GM19395 (cell line): Measurements from ENCODE around the gene TYW3.
A peak's percentile ranks its signal among the peaks of the same experiment; 100 is the strongest.

ENCODE experiments used
- ATAC-seq: cut with Tn5 transposase; IDR thresholded peaks from one replicate; pipeline ENCODE4 v1.9.1; 2021; ENCODE audit warnings: mild to moderate bottlenecking, moderate library complexity; ENCODE audit not compliant: unreplicated experiment

TYW3 gene

GRCh38 chr1:74732960-74733603, at the start of gene TYW3, which contains the start of gene CRYZ:
Gene TYW3, plus strand, starts transcription at chr1:74733152. Its CDS starts 93 bp downstream, at chr1:74733245.
Gene CRYZ, minus strand, starts transcription at chr1:74733050. Its CDS starts 8,229 bp downstream, at chr1:74724821.
- ATAC-seq: peak; percentile 69

DNA sequence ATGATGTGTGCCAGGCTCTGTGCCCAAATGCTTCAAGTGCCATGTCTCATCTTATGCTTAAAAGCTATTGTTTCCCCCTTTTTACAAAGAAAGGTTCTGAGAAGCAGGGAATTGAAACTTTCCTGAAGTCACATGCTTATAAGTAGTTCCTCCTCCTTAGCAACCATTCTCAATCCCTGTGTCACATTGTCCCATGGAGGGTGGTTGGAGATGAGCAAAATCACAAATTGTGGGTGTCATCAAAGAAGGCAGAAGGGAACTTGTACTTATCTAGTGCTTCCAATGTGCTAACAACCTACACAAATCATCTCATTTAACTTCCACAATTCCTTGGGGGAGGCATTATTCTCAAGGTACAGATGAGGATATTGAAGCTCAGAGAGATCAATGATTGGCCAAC, 49.3 kb upstream of the TYW3 start:
- ATAC-seq: no peak

GRCh38 chr1:74684301-74684700, 48.7 kb upstream of the TYW3 start:
- ATAC-seq: no peak

DNA sequence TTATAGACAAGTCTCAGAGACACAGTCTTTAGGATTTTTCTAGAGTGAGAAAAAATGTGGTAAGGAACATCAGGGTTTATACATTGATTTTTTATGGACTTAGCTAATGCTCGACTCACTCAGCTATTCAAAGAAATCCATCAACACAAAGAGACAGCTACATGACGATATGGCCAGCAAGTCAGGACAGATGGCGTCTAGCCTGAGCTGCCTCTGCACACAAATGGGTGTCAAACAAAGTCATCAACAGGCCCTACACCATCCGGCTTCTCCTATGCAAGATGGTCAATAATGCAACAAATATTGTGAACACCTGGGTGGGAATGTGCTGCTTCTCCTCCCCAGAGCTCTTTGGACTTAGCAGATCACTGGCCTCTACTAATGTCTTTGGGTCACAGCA, 46.0 kb upstream of the TYW3 start:
- no peak for ATAC-seq

DNA sequence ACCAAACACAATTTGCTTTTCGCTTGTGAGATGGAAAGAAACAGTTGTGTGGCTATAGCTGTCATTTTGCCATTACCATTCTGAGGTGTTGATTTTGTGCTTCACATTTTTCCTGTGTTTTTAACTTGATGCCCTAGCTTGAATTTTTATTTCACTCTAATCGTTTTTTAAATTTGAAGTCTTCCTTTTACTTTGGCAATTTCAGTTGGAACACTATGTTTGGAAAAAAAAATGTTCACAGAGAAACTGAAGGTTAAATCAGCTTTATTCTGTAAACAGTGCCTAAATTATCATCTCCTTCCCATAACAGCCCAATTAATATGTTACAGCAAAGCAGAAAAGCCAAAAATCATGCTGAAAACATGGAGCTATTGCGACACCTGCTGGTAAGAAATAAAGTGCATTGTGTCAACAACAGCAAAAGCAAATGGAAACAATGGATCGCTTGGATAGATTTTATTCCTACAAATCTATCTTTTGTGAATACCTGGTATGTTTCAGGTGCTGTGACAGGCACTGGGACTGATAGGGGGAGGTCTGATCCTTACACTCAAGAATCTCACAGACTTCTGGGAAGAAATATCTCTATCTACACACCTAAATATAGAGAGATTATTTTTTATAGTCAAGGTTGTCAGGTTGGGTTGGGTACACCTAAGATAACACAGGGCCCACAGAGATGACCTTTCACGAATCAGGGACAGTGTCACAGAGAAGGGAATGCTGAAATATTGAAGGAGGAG, 43.2 kb upstream of the TYW3 start:
- peak; percentile 80 for ATAC-seq

- ATAC-seq: peak; percentile 6
Measured at GRCh38 chr1:74690364-74690696, 42.6 kb upstream of the TYW3 start.

DNA sequence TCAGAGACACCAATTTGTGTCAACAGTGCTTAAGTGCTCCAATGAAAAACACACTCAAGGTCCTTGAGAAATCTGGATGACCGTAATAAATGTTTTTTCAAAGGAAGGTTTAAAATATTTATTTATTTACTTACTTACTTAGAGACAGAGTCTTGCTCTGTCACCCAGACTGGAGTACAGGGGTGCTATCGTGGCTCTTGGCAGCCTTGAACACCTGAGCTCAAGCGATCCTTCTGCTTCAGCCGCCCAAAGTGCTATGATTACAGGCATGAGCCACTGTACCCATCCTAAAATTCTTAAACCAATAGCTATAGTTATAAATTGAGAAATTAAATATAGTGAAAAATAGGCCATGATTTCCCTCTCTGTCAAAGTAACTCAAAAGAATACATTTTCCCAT, 42.0 kb upstream of the TYW3 start:
- ATAC-seq: no peak

- no peak for ATAC-seq
Measured at GRCh38 chr1:74693473-74693872, 39.5 kb upstream of the TYW3 start.

DNA sequence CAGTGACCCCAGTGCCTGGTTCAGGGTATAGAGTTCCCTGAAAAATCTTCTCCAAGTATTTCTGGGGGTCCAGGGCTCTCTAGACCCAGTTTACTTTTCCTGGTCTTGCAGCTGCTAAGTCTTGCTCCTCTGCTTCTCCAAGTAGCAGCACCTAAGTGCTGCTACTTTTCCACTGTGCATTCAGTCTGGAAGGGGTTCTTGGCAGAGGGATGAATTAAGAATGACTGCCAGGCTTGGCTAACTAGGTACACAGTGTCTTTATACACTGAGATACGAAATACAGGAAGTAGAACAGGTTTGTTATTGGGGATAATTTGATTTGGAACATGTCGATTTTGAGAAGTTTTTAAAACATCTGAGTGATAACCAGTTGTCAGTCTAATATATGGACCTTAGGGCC, 35.1 kb upstream of the TYW3 start:
- ATAC-seq: no peak

- peak; percentile 47 for ATAC-seq
Measured at GRCh38 chr1:74699331-74699730, 33.6 kb upstream of the TYW3 start.

- ATAC-seq: no peak
Measured at GRCh38 chr1:74703386-74704182, 29.4 kb upstream of the TYW3 start.

DNA sequence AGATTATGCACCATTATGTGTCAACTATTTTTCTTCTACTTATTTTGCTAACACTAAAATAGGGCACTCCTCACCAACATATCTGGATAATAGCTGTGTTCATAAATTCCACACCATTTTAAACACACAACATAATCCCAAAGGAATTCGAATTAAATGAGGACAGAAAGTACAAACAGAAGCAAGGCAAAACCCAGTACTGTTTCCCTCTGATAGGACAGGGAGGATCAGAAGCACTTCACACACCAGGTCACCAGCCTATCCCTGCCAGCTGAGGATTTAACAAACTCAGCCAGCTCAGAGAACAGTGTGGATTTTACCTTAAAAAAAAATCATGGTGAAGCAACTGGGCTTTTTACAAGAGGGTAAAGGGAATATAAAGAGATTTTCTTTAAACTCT, 20.1 kb upstream of the TYW3 start:
- ATAC-seq: no peak

DNA sequence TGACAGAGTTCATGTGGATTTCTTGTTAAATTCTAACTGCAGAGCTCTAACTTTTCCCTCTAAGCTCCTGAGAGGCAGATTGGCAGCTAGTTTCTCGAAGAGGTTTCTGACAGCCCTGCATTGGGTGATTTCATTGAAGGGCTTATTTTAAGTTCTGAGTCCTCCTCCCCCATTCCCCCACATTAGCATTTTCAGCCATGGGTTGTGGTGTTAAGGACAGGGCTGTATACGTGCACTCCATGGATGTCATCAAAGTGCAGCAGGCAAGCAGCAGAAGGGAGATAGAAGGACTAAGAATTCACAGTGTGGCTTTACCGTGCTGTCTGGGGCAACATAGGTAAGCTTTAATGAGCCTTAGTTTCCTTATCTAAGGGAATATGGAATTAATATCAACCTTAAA, 19.1 kb upstream of the TYW3 start:
- ATAC-seq: peak; percentile 28

GRCh38 chr1:74714429-74715235, 18.3 kb upstream of the TYW3 start:
- ATAC-seq: peak; percentile 68

DNA sequence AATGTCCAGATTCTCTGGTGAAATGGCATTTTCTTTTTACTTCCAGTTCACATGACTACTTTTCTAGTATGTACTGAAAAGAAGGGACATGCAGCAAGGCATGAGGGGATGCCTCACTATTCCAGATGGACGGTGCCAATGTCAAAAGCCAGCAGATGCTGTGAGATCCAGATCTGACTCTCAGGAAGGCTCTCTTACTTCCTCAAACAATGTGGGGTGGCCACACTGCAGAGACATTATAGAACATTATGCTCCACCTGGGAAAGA, 17.8 kb upstream of the TYW3 start:
- no peak for ATAC-seq

- no peak for ATAC-seq
Measured at GRCh38 chr1:74715806-74716205, 17.1 kb upstream of the TYW3 start.

- no peak for ATAC-seq
Measured at GRCh38 chr1:74716822-74717221, 16.1 kb upstream of the TYW3 start.

GRCh38 chr1:74717626-74718025, 15.3 kb upstream of the TYW3 start:
- no peak for ATAC-seq

DNA sequence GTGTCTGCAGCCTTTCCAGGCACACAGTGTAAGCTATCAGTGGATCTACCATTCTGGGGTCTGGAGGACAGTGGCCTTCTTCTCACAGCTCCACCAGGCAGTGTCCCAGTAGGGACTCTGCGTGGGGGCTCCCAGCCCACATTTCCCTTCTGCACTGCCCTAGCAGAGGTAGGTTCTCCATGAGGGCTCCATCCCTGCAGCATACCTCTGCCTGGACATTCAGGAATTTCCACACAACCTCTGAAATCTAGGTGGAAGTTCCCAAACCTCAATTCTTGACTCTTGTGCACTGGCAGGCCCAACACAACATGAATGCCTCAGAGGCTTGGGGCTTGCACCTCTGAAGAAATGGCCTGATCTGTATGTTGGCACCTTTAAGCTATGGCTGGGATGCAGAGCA, 6.9 kb upstream of the TYW3 start:
- no peak for ATAC-seq

DNA sequence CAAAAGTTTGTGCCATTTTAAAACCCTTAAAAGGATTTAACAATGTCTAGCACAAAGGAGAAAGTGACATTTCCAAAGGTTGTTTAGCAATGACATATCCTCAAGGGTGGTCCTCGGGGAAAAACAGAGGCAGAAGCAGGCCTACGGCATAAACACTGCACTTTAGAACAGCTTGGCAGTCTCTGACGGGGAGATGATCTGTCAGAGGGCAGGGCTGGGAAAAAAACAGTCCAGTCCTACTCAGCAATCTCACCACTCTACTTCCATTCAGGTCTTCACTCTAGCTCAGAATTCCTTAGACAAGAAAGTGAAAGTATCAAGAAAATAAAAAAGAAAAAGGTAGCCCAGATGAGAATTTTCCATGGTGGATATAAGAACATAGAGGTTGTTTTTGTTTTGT, 4.2 kb upstream of the TYW3 start:
- ATAC-seq: no peak

DNA sequence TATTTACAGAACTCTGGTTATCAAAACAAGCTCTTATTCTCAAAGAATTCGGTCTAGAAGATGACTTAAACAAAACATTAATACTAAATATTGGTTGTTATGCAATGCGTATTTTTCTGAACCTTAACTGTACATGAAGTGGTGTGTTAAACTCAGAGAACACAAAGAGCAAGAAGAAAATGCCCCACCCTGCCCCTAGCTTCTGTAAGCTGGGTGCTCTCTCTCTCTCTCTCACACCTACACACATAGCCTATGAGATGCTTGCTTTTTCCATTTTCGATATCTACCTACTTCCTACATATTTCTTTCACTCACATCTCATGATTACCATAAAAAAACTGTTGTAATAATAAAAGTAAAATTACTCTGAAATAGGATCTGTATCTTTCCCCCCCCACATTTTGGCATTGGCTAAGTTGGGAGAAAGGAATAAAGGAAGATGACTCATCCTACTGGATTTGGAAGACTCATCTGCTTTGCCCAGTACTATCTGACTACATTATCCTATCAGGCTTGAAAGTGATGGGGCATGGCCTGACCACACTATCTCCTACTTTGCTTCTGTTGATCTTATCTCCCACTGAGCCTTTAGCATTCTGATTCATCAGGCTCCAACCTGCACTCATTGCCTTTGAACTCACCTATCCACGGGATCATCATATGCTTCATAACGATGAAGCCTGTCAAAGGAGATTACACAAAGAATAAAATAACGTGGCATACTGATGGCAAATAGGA, 3.0 kb upstream of the TYW3 start:
- ATAC-seq: no peak
